NB4 (cell line): ENCODE results near the gene ALDH1L2.

Experiments used
- DNase-seq: peaks from one replicate; pipeline ENCODE4 v3.0.0; 2010; ENCODE audit warnings: low read depth
- H3K4me3 ChIP-seq: one replicate; pipeline ENCODE4 v1.5.1; 2011; ENCODE audit warnings: mild to moderate bottlenecking, low read depth, low read length, moderate library complexity
- CTCF ChIP-seq: IDR thresholded peaks from one replicate; pipeline ENCODE4 v1.5.1; 2012; ENCODE audit warnings: low read depth, low read length
- MAX ChIP-seq: IDR thresholded peaks from 2 replicates; pipeline ENCODE4 v1.6.1; 2011; ENCODE audit warnings: low read depth, low read length
- MYC ChIP-seq: IDR thresholded peaks from 2 replicates; pipeline ENCODE4 v1.6.1; 2011; ENCODE audit warnings: low read depth, low read length
- POLR2A ChIP-seq: IDR thresholded peaks from 2 replicates; pipeline ENCODE4 v1.6.1; 2011; ENCODE audit warnings: mild to moderate bottlenecking; ENCODE audit not compliant: insufficient read length; ENCODE audit errors: extremely low read depth

ALDH1L2 gene

GRCh38 chr12:105078712-105079570 lies 5.3 kb downstream of the ALDH1L2 start:
- no peak for TF ChIP-seq MAX
- TF ChIP-seq CTCF: no peak
- no peak for TF ChIP-seq MYC
- no peak for DNase-seq
- no peak overlapping the region for H3K4me3 ChIP-seq

- no peak for DNase-seq
- TF ChIP-seq MYC (no peak), CTCF (no peak), MAX (no peak), POLR2A (no peak)
- no peak overlapping the region for H3K4me3 ChIP-seq
Observed at GRCh38 chr12:105077435-105077834, 6.8 kb downstream of the ALDH1L2 start.

- no peak for DNase-seq
- no peak overlapping the region for H3K4me3 ChIP-seq
- TF ChIP-seq MAX: no peak
- TF ChIP-seq CTCF: no peak
- no peak for TF ChIP-seq MYC
- no peak for TF ChIP-seq POLR2A
Observed at GRCh38 chr12:105076913-105077312, 7.3 kb downstream of the ALDH1L2 start.

- DNase-seq: no peak
- H3K4me3 ChIP-seq: no peak overlapping the region
- TF ChIP-seq MYC: no peak
- no peak for TF ChIP-seq POLR2A
- TF ChIP-seq MAX: no peak
- no peak for TF ChIP-seq CTCF
Observed at GRCh38 chr12:105076098-105076497, 8.2 kb downstream of the ALDH1L2 start.

GRCh38 chr12:105072888-105073488 lies 11.3 kb downstream of the ALDH1L2 start:
- TF ChIP-seq MAX (no peak), POLR2A (no peak), CTCF (no peak), MYC (no peak)
- DNase-seq: no peak
- H3K4me3 ChIP-seq: no peak overlapping the region
